Measurements from ENCODE around the gene SHISA6.

GRCh38 chr17:11273596-11273995, 32.6 kb downstream of the SHISA6 start:
- TF ChIP-seq POLR2A (IDR thresholded peaks at IDR 0.05) (no peak), CTCF (IDR thresholded peaks at IDR 0.05) (no peak)
